Right renal cortex interstitium (tissue), 3 donors: ENCODE results near the gene SHC1. TPM values are rescaled to one million over a fixed set of nuclear protein-coding genes. Genes with fewer than 3 reads are reported as not detected.
A peak's percentile ranks its signal among the peaks of the same experiment; 100 is the strongest.

Source experiments
- DNase-seq, 3 donors: peaks; one replicate each; pipeline ENCODE4 v3.0.0-alpha.2; 2013; ENCODE audit warnings: low read depth in 3 of 3, low spot score in 2 of 3
- polyA plus RNA-seq, 3 donors: library from polyadenylated mRNA; unstranded; fragments of 120-200 nt; gene quantifications; one replicate each; pipeline ENCODE4 v1.2.1, GENCODE V29; 2013; ENCODE audit not compliant: insufficient read length in 3 of 3

SHC1 gene
- polyA plus RNA-seq, 3 donors, result 74.7 to 82.3 (median 76.1) TPM

DNA sequence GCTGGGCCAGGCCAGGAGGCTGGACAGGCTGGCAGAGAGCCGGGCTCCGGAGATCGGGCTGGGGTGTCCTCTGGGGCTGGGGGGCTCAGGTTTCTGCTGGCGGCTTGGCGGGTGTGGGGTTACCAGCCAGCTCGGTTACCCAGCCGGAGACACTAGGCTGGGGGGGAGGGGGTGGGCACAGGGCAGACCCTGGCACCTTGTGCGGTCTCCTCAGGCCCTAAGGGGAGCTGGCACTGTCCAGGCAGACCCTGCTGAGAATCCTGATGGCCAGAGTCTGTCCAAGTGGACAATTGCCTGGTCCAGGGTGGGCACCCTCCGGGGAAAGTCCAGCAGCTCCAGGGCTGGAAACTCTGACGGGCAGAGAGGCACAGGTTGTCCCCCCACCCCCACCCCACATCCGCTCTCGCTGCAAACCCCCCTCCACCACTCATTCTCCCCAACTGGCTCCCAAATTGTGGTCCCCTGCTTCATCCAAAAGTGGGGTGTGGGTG is 38.7 kb upstream of the SHC1 start:
- no peak for DNase-seq

- DNase-seq, result no peak
Observed at GRCh38 chr1:155008015-155008941, 37.7 kb upstream of the SHC1 start.

DNA sequence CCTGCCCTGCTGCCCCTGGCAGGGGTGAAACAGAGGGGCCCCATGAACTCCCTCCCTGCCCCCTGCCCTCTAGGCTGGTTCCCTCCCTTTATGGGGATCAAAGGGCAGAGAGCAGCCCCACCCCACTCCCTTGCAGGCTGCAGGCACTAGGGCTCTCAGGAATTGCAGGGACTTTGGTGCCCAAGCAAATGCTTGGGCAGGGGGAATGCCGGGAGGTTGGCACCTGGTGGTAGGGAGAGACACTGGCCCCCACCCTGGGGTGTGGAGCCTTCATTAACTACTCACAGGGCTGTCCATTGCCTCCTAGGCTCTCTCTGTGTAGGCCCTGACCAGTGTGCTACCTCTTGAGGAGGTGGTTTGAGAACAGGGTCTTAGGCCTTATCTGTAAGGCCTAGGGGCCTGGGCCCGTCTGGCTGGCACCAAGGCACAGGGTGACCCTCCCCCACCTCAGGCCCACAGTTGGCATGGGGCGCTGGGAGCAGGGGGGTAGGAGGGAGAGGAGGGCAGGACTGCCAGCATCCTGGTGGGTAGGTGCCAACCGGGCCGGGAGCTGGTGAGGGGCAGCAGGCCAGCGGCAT is 36.8 kb upstream of the SHC1 start:
- DNase-seq, result no peak

DNA sequence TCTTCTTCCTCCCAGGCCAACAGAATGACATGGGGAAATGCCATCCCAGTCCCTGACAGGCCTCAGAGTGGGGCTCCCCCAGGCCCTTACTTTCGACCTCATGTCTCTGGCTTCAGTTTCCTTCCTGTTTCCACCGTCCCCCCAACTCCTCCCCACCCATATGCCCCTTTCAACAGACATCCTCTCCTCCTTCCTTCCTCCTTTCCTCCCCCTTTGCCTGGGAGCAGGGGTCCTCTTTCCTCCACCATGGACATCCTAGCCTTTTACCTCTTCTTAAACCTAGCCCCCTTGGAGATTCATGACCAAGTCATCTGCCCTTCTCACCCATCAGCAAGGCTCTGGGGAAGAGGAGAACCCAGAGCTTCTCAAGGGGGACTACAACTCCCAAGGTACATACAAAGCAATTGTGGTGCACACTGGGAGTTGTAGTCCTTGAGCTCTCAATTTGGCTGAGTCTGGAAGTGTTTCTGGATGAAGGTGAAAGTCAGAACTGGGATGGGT is 36.1 kb upstream of the SHC1 start:
- DNase-seq, result no peak

DNA sequence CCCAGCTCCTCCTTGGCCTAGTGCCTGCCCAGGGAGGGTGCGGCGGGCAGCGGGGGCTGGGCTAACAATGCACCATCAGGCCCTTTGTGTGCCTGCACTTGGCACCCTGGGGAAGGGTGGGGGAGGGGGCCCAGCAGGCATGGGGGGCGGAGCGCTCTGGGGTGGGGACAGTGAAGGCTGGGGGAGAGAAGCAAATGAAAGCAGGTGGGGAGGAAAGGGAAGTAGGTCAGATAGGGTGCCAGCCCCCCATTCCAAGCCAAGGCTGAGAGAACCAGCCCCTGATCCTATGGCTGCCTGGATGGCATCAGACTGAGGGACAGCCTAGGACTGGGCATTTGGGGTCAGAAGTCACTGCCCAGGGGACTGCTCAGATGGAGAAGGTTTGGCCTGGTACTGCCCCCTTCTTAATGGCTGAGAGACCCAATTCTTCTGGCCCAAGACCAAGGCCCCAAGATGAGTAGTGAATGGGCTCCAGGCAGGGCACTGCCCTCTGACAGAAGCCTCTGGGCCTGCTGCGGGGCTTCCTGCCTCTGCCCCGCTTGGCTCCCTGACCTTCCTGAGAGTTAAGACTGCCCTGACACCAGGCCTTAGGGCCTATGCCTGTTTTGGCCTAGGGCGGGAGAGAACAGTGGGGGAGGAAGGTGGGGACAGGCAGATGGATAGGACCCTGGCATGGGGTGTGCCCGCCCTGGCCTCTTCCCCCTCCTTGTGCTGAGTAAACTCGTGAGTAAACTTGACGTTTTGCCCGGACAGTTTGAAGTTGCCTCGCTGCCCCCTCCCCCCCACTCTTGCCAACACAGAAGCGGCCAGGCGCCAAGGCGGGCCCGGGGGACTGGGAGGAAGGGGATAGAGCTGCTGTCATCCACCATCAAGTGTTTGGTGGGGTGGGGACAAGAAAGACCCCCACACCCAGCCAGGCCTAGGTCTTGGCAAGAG is 34.8 kb upstream of the SHC1 start:
- no peak for DNase-seq

GRCh38 chr1:155004352-155005075 is 34.0 kb upstream of the SHC1 start:
- no peak for DNase-seq

DNA sequence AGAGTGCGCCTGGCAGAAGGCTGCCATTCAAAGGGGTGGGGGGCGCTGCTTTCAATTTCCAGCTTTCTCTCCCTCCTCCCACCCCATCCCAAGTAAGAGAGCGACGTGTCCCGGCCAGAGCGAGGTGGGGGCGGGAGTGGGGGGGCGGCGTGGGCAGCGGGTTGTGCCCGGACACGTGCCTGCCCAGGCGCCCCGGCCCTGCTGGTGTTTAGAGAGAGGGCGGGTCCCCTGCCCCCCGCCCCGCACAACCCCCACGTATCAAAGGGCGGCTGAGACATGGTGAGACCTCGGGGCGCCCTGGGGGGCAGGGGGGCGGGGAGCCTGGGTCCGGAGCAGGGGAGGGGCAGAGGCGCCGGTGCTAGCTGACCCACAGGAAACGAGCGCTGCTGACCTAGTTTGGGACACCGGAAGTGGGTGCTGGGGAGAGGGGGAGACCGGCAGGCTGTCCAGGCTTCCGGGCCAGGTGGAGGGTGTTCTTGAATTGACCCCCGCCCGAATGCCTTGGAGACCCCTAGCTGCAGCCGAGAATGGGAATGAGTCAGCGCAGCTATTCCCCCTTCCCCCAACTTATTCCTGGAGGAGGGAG is 33.3 kb upstream of the SHC1 start:
- no peak for DNase-seq

- no peak for DNase-seq
Observed at GRCh38 chr1:155003227-155003765, 32.7 kb upstream of the SHC1 start.

GRCh38 chr1:155002464-155003226 is 32.1 kb upstream of the SHC1 start, which contains the start of gene ZBTB7B:
Gene ZBTB7B (plus strand): TSS chr1:155002802. CDS start chr1:155014661, 11,859 bp downstream.
- no peak for DNase-seq

GRCh38 chr1:155001675-155002463 is 31.3 kb upstream of the SHC1 start:
- peak in 2 of 3 donors; percentile 98 to 99 for DNase-seq

GRCh38 chr1:155001425-155001674 is 30.8 kb upstream of the SHC1 start:
- no peak for DNase-seq

DNA sequence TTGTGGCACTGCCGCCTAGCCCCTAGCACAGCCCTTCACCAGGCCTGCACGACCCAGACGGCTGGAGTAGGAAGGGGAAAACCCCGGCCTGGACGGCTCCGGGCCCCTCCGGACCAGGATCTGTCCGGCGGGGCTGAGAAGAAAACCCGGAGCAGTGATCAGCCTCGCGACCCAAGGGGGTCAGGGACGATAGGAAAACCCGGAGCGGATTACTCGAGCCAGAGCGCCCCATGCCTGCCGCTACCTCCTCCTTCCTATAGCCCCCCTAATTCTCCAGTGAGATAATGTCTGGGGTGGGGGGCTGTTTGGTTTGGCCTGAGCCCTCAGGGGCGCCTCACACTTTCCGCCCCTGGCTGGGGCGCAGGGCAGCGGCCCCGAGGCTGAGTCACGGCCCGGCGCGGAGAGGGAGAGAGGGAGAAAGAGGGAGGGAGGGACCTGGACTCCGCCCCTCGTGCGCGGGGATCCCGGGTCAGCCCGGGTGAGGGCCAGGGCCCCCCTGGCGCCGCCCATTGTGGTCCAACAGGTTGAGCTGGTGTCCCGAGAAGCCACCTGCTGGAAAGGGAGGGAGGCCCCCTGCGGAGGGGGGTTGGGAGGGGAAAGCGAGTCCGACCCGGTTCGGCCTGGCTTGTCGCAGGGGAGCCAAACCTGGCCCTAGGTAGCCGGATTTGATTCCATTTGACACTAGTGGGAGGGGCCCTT is 30.3 kb upstream of the SHC1 start:
- DNase-seq, result peak in 2 of 3 donors; percentile 89 to 93

- no peak for DNase-seq
Observed at GRCh38 chr1:155000411-155000725, 29.8 kb upstream of the SHC1 start.

DNA sequence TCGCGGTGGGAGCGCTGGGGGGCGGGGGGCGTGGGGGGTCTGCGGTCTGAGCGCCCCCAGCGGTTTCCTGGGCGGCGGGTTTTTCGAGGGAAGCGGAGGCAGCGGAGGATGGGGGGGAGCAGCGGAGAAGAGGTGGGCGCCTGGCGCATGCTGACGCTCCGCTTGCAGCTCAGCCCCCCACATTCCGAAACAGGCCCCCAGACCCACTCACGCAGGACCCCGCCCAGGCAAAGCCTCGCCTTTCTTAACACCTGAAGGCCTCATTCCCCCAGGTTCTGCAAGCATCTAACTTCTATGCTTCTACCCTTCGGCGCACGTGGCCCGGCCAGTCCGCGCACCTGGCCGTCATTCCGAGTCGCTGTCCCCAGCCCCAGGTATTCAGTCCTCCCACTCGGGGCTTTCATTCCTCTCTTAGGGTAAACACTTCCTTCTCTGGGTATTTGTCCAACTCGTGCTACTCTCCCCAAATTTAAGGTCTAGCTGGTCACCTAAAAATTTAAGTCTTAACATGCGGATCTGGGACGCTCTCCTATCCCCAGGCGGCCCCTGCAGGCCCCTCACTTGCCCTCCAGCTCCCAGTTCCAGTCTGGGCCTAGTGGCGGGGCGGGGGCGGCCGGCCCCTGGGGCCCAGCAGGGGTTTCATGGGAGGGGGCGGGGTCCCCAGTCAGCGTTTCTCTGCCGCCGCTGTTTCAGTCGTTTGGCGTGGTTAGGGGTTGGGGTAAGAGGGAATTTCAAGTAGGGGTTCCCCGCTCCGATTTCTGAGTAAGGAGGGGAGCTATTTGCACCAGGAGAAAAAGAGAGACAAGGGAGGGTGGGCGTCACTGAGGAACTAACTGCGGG is 29.2 kb upstream of the SHC1 start:
- DNase-seq, result no peak

DNA sequence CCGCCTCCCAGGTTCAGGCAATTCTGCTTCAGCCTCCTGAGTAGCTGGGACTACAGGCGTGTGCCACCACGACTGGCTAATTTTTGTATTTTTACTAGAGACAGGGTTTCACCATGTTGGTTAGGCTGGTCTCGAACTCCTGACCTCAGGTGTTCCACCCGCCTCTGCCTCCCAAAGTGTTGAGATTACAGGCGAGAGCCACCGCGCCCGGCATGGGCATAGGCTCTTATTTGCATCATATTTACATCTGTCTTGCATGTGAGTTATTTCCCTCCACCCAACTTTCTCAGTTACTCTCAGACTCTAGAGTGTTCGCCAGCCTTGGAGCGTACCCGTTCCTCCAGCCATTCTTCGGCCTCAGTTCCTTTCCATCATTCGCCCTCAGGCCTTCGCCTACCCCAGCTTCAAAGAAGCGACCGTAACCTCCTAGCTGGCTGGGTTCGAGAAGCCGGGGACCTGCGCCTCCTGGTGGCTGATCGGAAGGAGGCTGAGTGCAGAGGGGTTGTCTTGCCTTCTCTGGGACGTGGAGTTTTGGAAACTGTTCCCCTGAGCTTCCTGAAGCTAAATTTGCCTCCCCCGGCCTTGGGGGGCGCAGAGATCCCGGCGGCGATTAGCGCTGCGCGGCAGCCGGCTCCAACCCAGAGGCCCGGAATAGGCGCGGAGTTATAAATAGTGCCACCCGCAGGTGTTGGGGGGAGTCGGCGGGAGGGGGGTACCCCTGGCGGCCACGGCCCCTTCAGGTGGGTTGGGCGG is 28.4 kb upstream of the SHC1 start:
- DNase-seq, result no peak

DNA sequence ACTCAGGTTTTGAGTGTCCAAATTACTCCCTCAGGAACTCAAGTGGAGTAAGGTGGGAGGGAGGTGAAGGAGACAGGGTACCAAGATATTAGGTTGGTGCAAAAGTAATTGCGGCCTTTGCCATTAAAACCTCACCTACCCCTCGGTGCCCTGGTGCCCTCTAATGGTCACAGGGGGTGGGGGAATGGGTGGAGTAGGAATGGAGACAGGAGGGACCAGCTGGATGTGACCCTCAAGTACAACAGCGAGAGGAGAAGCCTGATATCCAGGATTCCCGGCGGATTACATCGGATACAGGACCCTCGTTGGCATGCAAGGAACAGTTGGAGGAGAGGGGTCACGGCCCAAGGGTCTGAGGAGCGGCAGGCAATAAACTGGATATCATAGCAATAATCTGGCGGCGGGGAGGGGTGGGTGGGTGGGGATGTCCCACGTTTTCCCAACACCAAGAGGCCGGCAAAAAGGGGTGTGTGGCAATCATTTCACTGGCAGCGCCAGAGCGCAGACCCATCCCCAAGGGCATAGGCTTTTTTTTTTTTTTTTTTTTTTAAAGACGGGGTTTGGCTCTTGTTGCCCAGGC is 27.7 kb upstream of the SHC1 start:
- no peak for DNase-seq
